Hematopoietic multipotent progenitor cell treated with erythropoietin and hydrocortisone succinate and interleukin-3 and kit ligand, for 4 days (in vitro differentiated cells): ENCODE data around the gene APOL2.
"Not testable (repeated sequence)": the region's sequence is repeated elsewhere in the genome, so short reads cannot be mapped to it uniquely, and the experiment has no call there.

ENCODE experiments used
- DNase-seq: peaks from one replicate; pipeline ENCODE4 v3.0.0-alpha.2; 2015

APOL2 gene

DNA sequence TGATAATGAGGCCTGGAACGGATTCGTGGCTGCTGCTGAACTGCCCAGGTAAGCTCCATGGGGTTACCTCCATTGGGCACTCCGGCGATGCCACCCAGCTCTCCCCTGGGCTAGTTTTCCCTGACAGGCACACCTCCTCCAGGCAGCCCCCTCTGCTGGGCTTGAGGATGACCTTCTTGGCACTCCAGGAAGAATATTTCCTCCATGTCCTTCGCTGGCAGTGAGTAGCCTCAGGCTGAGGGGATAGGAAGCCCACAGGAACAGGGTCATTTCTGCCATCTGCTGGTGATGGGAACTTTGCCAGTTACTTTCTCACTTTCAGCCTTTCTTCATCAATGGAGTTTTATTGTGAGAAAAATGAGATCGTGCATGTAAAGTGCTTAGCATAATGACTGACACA is 22.3 kb upstream of the APOL2 start:
- DNase-seq, result not testable (repeated sequence)

DNA sequence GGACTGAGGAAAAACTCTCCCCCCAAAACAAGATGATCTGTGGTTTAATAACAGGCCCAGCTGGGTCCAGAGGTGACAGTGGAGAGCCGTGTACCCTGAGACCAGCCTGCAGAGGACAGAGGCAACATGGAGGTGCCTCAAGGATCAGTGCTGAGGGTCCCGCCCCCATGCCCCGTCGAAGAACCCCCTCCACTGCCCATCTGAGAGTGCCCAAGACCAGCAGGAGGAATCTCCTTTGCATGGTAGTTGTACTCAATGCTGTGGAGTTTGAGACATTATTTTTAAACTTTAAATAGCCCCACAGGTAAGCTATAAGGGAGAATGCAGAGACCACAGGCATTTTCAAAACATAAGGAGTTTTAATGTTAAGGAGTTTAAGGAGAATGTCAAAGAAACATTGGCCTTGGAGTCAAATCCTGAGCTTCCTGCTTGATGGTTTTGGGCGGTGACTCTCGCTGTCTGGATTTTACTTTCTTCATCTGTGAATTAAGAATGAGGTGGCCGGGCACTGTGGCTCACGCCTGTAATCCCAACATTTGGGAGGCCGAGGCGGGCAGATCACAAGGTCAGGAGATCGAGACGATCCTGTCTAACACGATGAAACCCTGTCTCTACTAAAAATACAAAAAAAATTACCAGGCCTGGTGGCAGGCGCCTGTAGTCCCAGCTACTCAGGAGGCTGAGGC is 20.4 kb upstream of the APOL2 start:
- DNase-seq, result no peak

DNA sequence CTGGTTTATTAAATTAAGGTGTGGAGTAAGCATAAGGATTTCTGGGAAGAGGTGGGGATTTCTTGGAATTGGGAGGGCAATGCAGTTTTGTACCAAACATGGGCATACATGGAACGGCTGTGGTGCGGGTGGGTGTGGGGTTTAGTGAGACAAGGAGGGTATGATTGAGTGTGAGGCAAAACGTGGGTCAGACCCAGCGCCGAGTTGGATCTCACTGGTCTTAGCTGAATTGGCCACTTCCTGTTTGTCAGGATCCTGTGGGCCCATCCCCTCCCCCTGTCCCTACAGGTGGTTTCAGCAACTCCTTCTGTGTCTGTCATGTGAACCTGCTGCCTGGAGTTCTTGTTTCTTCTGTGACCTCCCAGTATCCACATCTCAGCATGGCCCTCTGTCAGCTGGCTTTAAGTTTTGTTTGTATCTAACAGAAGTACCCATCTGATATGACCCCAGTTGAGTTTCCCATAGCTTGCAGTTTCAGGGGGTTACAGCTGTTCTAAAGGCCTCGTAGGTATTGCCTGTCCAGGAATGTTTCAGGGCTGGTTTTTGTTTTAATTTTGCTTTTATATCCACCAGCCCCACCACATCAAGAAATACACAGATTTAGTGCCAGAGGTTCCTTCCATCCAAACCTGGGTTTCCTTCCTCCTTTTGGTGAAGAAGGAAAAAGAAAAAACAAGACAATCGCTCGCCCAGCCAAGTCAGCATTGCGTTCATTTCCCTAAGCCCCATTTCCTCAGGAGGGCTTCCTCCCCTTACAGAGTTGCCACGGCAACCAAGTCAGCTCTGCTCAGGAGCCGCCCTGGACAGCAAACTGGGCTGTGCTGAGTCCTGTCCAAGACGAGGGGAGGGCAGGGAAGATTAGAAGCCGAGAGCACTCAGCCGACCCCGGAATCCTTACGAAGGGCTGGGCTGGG is 19.6 kb upstream of the APOL2 start:
- peak; percentile 35 for DNase-seq

DNA sequence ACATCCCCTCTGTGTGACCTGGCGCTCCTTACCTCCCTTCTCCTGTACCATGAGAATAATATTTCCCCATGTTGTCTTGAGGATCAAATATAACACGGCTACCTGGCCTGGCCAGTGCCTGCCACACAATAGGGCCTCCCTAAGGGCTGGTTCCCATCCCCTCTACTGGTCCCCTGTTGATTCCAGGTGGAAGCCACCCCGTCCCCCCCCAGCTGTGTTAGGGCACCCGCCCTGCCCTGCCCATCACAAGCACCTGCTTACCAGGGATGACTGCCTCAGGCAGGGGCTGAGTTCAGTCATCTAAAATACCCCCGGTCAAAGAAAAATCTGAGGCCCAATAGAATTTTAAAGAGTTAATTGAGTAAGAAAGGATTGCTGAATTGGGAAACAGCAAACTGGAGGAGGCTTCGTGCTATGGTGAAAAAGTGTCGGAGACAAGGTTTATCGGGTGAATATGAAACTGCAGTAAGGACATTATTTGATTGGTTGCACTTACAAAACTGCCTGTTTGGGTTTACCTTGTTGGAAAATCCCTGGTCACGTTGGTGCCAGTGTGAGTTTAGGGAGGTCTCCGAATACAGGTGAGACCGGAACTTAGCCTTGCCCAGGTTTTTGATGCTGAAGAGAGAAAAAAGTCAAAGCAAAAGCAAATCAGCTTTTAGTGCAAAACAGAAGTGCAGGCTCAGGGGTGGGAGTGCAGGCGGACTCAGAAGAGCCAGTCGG is 18.8 kb upstream of the APOL2 start:
- DNase-seq, result no peak

DNA sequence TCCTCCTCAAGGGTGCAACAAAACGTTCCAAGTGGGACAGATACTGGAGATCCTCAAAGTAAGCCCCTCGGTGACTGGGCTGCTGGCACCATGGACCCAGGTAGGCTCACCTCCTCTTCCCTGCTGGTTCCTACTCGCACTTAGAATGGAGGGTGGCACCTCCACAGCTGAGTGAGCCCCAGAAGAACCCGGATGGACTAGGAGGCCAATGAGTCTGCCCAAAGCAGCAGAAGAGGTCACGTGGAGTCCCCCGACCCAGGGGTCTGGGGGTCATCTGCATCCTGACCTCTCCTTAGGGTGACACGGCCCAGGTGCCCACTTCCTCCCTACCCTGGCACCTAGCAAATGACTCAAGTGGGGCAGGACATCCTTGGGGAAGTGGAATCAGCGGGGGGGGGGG is 18.0 kb upstream of the APOL2 start:
- DNase-seq, result no peak

DNA sequence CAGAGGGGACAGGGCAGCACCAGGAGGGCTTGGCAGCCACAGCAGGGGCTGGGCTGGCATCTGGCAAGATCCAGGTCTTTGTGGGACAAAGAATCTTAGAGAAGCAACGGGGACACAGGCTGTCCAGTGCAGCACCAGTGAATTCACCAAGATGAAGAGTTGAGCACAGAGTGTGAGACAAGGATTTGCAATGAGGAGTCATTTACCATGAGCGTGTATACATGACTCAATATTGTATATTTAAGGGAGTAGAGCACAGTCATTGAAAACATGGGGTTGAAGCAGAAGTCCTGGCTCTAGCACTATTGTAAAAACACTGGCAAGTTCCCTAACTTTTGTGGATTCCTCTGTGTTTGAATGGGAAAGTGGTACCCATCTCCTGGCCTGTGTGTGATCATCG is 17.2 kb upstream of the APOL2 start:
- DNase-seq, result no peak

DNA sequence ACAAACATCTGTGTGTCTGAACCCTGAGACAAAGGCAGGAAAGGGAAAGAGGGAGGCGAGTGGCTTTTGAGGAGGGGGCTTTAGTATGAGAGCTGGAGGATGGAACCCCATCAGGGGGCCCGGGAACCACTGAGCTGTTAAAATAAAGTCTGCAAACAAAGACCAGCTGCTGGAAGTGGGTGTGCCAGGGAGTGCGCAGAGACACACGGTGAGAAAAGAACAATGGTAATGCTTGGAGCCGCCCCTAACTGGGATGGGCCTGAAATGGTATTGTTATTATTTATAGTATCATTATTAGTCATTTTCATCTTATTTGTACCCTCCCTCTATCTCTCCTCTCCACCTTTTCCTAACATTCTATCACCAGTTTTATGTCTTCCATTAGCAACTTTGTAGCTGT is 16.2 kb upstream of the APOL2 start:
- DNase-seq, result not testable (repeated sequence)

DNA sequence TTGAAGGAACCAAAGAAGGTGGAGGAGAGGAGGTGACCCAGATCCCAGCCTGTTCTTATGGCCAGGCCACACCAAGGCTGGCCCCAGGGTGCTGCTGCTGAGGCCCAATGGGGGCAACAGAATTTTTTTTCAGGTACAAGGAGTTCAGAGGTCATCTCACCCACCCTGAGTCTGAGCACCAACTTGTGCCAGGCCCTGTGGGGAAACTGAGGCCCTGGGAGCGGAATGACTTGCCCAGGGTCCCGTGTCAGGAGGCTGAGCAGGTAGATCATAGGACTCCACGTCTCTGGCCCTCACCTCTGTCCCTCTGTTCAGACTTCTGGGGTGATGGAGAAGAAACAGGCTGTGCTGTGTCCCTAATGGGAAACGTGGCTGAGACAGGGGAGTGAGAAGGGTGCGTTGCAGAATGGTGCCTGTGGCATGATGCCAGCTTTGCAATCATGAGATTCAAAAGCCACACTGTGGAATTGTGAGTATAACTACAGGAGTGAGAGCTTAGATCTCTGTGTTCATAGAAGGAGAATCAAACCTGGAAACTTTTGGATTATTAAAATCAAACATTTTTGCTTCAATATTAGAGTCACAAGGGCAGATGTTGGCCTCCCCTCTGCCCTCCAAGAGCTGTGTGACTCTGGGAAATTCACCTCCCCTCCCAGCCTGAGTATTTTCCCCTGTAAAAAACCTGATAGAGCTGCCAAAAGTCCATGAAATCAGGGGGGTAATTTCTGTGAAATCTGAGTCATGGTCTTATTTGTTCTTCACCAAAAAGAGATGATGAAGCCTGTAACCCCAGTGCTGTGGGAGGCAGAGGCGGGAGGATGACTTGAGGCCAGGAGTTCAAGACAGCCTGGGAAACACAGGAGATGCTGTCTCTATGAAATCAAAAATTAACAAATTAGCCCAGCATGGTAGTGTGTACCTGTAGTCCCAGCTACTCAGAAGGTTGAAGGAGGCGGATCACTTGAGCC is 14.5 kb upstream of the APOL2 start:
- peak; percentile 52 for DNase-seq

DNA sequence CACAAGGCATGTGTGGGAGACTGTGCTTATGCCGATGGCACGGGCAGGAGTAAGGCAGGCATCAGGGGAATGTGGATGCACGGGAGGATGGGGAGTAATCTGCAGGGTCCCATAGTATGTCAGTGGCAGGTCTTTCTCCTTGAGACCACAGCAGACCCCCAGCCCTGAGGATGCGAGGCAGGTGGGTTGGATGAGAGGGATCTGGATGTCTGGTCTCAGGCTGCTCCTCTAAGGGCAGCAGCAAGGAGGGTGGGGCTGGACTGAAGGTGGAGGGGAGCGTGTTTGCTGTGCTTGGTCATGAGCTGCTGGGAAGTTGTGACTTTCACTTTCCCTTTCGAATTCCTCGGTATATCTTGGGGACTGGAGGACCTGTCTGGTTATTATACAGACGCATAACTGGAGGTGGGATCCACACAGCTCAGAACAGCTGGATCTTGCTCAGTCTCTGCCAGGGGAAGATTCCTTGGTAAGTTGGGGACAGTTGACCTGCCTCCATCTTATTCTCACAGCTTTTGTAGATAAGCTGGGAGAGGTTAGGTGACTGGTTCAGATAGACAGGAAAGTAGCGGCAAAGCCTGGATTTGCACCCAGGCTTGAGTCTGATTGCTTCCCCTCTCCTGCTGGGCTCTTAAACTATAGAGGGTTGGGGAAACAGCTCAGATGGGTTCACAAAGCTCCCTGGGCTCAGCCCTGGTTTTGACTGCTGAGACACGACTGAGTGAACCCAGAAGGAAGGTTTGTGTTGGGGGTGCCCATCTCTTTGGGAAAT is 13.6 kb upstream of the APOL2 start, which contains the start of gene APOL1:
Gene APOL1, plus strand, starts transcription at position 380 of the 769 bp plus-strand sequence. CDS start 1,823 bp downstream, outside the sequence.
- DNase-seq, result peak; percentile 76

DNA sequence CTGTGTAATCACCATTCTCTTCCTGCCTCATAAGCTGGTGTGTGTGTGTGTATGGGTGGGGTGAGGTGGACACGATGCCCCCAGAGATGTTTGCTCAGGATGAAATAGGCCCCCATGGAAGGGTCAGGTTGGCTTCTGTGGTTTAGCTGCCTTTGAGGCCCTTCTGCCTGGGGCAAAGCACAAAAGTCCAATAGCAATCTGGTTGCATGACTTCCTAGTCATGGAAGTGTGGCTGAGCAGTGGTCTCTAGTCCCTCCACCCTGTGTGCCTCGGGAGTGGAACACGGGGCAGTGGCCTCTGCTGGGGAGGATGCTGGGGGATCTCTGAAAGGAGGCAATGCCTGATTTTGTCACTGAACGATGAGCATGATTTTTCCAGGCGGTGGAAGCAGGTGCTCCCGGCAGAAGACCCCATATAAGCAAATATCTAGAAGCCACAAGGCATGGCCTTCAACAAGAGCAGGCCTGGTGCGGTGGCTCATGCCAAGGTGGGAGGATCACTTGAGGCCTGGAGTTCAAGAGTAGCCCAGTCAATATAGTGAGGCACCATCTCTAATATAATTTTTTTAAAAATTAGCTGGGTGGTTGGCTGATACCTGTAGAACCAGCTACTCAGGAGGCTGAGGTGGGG is 12.8 kb upstream of the APOL2 start:
- DNase-seq, result not testable (repeated sequence)

DNA sequence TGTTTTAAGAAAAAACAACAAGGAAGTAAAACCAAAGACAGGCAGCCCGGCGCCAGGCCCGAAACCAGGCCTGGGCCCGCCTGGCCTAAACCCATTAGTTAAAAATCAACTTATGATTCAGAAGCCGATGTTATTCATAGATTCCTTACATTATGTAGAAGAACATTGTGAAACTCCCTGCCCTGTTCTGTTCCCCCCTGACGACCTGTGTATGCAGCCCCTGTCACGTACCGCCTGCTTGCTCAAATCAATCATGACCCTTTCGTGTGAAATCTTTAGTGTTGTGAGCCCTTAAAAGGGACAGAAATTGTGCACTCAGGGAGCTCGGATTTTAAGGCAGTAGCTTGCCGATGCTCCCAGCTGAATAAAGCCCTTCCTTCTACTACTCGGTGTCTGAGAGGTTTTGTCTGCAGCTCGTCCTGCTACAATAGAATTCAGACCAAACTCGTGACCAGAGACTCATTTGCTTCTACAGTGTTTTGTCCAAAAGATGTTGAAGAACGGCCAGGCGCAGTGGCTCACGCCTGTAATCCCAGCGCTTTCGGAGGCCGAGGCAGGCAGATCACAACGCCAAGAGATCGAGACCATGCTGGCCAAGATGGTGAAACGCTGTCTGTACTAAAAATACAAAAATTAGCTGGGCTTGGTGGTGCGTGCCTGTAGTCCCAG is 11.1 kb upstream of the APOL2 start:
- not testable (repeated sequence) for DNase-seq

DNA sequence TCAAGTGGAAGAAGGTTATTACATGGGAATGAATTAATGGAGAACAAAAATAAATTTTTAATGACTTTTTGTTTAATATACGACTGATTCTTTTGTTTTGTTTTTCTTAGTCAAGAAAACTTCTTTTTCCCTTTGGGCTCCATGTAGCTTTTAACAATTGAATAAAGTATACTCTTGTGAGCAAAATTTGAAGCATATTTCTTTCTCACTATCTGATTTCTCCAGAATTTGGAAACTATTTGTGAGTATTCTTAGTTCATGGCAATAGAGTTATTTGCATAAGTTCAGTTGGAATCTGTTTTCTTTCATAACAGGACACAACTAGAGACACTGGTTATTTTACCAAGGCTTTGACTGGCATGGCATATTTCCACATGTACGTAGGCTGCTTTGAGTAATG is 9.8 kb upstream of the APOL2 start:
- DNase-seq, result no peak

DNA sequence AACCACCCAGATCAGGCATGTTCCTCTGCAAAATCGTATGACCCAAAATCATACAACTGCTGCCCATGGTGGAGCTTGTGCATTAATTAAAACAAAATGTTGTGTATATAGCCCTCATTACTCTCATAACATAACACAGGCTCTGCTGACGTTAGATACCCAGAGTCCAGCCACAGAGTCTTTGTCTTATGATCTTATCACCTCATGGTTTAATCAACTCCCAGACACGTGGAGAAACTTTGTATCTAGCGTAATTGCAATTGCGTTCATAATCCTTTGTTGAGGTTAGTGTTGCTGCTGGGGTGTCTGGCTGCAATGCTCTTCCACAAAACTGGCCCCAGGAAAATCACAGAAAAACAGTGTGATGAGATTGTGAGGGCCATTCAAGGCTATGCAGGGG is 8.6 kb upstream of the APOL2 start:
- DNase-seq, result peak; percentile 64

DNA sequence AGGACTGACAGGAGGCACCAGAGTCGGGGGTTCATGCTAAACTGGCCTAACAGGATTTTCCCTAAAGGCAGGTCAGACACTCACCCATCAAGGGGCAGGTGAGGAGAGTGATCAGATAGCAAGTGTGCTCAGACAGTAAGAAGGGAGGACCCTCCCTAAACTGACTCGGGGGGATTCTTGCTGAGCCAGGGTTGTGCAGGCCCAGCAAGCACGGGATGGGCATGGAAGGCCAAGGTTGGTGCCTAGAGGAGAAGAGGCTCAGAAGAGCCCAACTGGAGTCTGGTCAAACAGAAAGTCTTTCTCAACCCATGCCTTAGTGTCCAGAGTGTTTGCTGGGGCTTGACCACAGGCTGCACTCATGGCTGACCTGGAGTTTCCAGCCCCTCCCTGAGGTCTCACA is 7.4 kb upstream of the APOL2 start:
- no peak for DNase-seq

DNA sequence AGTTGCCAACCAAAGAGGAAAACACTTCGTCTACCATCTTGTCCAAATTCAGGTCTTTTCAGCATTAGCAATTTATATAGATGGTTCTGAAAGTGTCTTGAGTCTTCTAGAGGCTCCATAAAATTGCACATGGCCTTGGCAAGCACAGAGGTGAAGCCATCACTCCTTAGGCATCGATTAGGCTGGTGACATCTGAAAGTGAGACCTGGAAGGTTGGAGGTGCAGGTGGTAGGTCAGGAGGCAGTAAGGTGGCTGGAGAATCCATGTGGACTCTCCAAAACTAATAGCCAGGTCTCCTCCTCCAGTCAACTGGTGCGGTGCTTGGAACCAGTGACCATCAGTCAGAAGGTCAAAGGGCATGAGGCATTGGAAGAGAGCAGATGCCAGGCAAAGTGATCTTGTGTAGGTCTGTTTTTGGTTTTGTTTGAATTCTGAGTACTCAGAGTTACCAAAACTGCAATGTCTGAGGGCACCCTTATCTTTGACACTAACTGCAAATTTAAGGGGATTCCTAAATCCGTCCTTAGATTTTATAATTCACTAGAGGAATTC is 6.6 kb upstream of the APOL2 start:
- DNase-seq, result no peak

DNA sequence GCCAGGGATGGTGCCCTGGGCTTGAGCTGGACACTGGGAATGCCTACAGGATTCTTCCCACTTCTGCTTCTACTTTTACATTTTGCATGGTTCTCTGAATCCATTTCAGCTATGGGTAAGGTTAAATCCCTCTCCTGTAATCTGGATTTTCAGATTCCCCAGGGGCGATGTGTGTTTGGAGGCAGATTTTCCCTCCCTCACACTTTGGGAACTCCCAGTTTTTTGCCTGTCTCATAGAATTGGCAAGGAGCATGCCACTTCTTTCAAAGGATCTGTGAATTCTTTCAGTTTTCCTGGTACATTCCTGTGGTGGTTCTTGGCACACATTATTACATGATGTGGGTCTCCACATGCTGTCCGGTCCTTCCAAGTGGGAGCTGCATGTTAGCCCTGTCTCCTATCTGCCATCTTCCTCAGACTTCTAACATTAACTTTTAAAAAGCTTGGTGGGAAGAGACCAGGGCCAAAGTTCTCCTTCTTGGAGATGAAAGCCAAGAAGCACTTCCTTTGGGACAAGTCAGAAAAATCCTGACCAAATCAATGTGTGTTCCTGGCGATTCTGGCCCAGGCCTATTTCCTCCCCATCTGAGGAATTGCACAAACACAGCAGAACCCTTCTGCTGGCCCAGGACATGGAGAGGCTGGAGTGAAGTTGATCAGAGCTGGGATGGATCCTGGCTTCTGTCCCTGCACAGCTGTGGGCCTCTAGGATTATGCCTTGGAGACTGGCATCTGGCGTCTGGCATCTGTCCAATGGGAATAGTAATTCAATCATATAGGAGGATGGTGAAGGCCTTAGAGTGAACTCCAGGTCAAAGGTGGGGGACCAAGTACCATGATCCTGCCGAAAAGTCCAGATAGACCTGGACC is 5.4 kb upstream of the APOL2 start:
- DNase-seq, result no peak

DNA sequence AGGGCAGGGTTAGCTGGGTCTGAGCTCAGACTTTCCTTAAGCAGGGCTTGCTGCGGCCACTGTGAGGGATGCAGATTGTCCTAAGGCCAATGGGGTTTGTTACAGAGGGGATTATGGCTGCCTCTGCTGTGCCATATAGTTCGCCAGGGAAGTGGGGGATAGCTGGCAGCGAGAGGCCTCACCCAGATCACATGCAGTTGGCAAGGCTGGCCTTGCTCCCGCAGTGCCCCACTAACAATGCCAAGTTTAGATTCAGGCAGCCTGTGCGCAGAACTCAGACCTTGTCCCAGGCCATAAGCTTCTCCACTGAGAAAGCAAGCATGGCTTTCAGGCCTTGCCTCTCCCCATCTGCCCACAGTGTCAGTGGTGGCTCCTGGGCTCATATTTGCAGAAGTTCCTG is 4.7 kb upstream of the APOL2 start:
- DNase-seq, result no peak

DNA sequence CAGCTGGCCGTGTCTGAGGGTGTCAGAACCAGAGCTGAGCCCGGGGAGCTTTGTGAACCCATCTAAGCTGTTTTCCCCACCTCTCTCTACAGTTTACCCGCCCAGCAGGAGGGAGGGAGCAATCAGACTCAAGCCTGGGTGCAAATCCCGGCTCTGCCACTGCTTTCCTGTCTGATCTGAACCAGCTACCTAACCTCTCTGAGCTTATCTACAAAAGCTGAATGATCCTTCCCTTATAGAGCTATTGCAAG is 252 bp downstream of the APOL2 start:
- DNase-seq, result no peak
